Activated T-cell treated with anti-CD3 and anti-CD28 coated beads, Interleukin-2, amount 50 U/mL, for 24 hours (primary cell): ENCODE measurements around the gene ASIC1.
A peak's percentile ranks its signal among the peaks of the same experiment; 100 is the strongest.

Source experiments
- DNase-seq: peaks from one replicate; pipeline ENCODE4 v3.0.0-alpha.2; 2020
- H3K27ac Mint-ChIP-seq: 2 replicates; pipeline ENCODE4 v1.8.0; 2020; ENCODE audit warnings: mild to moderate bottlenecking, mixed read lengths
- H3K27me3 Mint-ChIP-seq: 2 replicates; pipeline ENCODE4 v1.8.0; 2020; ENCODE audit warnings: mixed read lengths
- H3K36me3 Mint-ChIP-seq: 2 replicates; pipeline ENCODE4 v1.8.0; 2020; ENCODE audit warnings: low read depth, mixed read lengths
- H3K4me1 Mint-ChIP-seq: 2 replicates; pipeline ENCODE4 v1.8.0; 2020; ENCODE audit warnings: low read depth, mixed read lengths
- H3K4me3 Mint-ChIP-seq: 2 replicates; pipeline ENCODE4 v1.8.0; 2020; ENCODE audit warnings: mild to moderate bottlenecking, moderate library complexity, mixed read lengths
- H3K9me3 Mint-ChIP-seq: 2 replicates; pipeline ENCODE4 v1.8.0; 2020; ENCODE audit warnings: mixed read lengths

ASIC1 gene

GRCh38 chr12:50110127-50110761 lies 52.8 kb downstream of the ASIC1 start:
- no peak for DNase-seq
- Mint-ChIP-seq H3K27ac (peak overlapping the region; percentile 55), H3K9me3 (no peaks in the 10 kb centered on the region), H3K4me1 (peaks cover 24% of the 10 kb centered on the region), H3K36me3 (peaks cover 17% of the 10 kb centered on the region), H3K4me3 (peak overlapping the region; percentile 27), H3K27me3 (no peaks in the 10 kb centered on the region)

- H3K4me3 Mint-ChIP-seq: peak overlapping the region; percentile 99
- peaks cover 23% of the 10 kb centered on the region for H3K36me3 Mint-ChIP-seq
- no peaks in the 10 kb centered on the region for H3K27me3 Mint-ChIP-seq
- no peaks in the 10 kb centered on the region for H3K9me3 Mint-ChIP-seq
- H3K4me1 Mint-ChIP-seq: peaks cover 30% of the 10 kb centered on the region
- DNase-seq: peak; percentile 39
- peak overlapping the region; percentile 99 for H3K27ac Mint-ChIP-seq
Observed at GRCh38 chr12:50110762-50111351, 53.5 kb downstream of the ASIC1 start.

GRCh38 chr12:50111395-50111692 lies 53.9 kb downstream of the ASIC1 start:
- Mint-ChIP-seq H3K4me3 (peak overlapping the region; percentile 99), H3K27me3 (no peaks in the 10 kb centered on the region), H3K4me1 (peaks cover 35% of the 10 kb centered on the region), H3K9me3 (no peaks in the 10 kb centered on the region), H3K27ac (peak overlapping the region; percentile 99), H3K36me3 (peaks cover 27% of the 10 kb centered on the region)
- no peak for DNase-seq

- DNase-seq: peak; percentile 99
- Mint-ChIP-seq H3K27me3 (no peaks in the 10 kb centered on the region), H3K9me3 (no peaks in the 10 kb centered on the region), H3K4me3 (peak within 1 kb of the TSS; percentile 99), H3K36me3 (peaks cover 33% of the 10 kb centered on the region), H3K4me1 (peaks cover 41% of the 10 kb centered on the region), H3K27ac (peak within 1 kb of the TSS; percentile 99)
Observed at GRCh38 chr12:50111693-50112455, 54.5 kb downstream of the ASIC1 start, which contains the start of gene COX14. Gene COX14 (plus strand): TSS chr12:50112236. CDS start chr12:50120044, 7,808 bp downstream.

- H3K4me3 Mint-ChIP-seq: peak overlapping the region; percentile 99
- peak overlapping the region; percentile 99 for H3K27ac Mint-ChIP-seq
- peaks cover 38% of the 10 kb centered on the region for H3K36me3 Mint-ChIP-seq
- H3K27me3 Mint-ChIP-seq: no peaks in the 10 kb centered on the region
- peaks cover 45% of the 10 kb centered on the region for H3K4me1 Mint-ChIP-seq
- no peak for DNase-seq
- no peaks in the 10 kb centered on the region for H3K9me3 Mint-ChIP-seq
Observed at GRCh38 chr12:50112456-50113218, 55.2 kb downstream of the ASIC1 start.

GRCh38 chr12:50117057-50117622 lies 59.7 kb downstream of the ASIC1 start:
- peak; percentile 12 for DNase-seq
- no peaks in the 10 kb centered on the region for H3K27me3 Mint-ChIP-seq
- H3K27ac Mint-ChIP-seq: peak overlapping the region; percentile 81
- H3K4me1 Mint-ChIP-seq: peaks cover 43% of the 10 kb centered on the region
- peaks cover 75% of the 10 kb centered on the region for H3K36me3 Mint-ChIP-seq
- no peaks in the 10 kb centered on the region for H3K9me3 Mint-ChIP-seq
- no peak overlapping the region for H3K4me3 Mint-ChIP-seq

GRCh38 chr12:50119387-50119786 lies 62.0 kb downstream of the ASIC1 start:
- peaks cover 83% of the 10 kb centered on the region for H3K36me3 Mint-ChIP-seq
- H3K4me3 Mint-ChIP-seq: no peak overlapping the region
- no peak for DNase-seq
- no peaks in the 10 kb centered on the region for H3K27me3 Mint-ChIP-seq
- peaks cover 37% of the 10 kb centered on the region for H3K4me1 Mint-ChIP-seq
- no peaks in the 10 kb centered on the region for H3K9me3 Mint-ChIP-seq
- no peak overlapping the region for H3K27ac Mint-ChIP-seq

- H3K4me3 Mint-ChIP-seq: no peak overlapping the region
- H3K36me3 Mint-ChIP-seq: peaks cover 90% of the 10 kb centered on the region
- peaks cover 41% of the 10 kb centered on the region for H3K4me1 Mint-ChIP-seq
- H3K27ac Mint-ChIP-seq: peak overlapping the region; percentile 24
- DNase-seq: no peak
- no peaks in the 10 kb centered on the region for H3K9me3 Mint-ChIP-seq
- H3K27me3 Mint-ChIP-seq: no peaks in the 10 kb centered on the region
Observed at GRCh38 chr12:50120521-50120920, 63.1 kb downstream of the ASIC1 start.

GRCh38 chr12:50120953-50121352 lies 63.6 kb downstream of the ASIC1 start:
- peaks cover 90% of the 10 kb centered on the region for H3K36me3 Mint-ChIP-seq
- no peak overlapping the region for H3K4me3 Mint-ChIP-seq
- no peaks in the 10 kb centered on the region for H3K27me3 Mint-ChIP-seq
- H3K4me1 Mint-ChIP-seq: peaks cover 41% of the 10 kb centered on the region
- no peaks in the 10 kb centered on the region for H3K9me3 Mint-ChIP-seq
- no peak for DNase-seq
- peak overlapping the region; percentile 24 for H3K27ac Mint-ChIP-seq

GRCh38 chr12:50121641-50122040 lies 64.2 kb downstream of the ASIC1 start:
- peaks cover 89% of the 10 kb centered on the region for H3K36me3 Mint-ChIP-seq
- DNase-seq: no peak
- no peaks in the 10 kb centered on the region for H3K9me3 Mint-ChIP-seq
- H3K27me3 Mint-ChIP-seq: no peaks in the 10 kb centered on the region
- H3K4me3 Mint-ChIP-seq: no peak overlapping the region
- H3K27ac Mint-ChIP-seq: peak overlapping the region; percentile 45
- H3K4me1 Mint-ChIP-seq: peaks cover 36% of the 10 kb centered on the region

- no peaks in the 10 kb centered on the region for H3K27me3 Mint-ChIP-seq
- peaks cover 32% of the 10 kb centered on the region for H3K4me1 Mint-ChIP-seq
- DNase-seq: no peak
- no peak overlapping the region for H3K4me3 Mint-ChIP-seq
- H3K9me3 Mint-ChIP-seq: no peaks in the 10 kb centered on the region
- H3K27ac Mint-ChIP-seq: peak overlapping the region; percentile 34
- peaks cover 94% of the 10 kb centered on the region for H3K36me3 Mint-ChIP-seq
Observed at GRCh38 chr12:50123203-50123602, 65.8 kb downstream of the ASIC1 start.

- DNase-seq: no peak
- peaks cover 94% of the 10 kb centered on the region for H3K36me3 Mint-ChIP-seq
- no peak overlapping the region for H3K4me3 Mint-ChIP-seq
- no peaks in the 10 kb centered on the region for H3K27me3 Mint-ChIP-seq
- peaks cover 31% of the 10 kb centered on the region for H3K4me1 Mint-ChIP-seq
- no peaks in the 10 kb centered on the region for H3K9me3 Mint-ChIP-seq
- peak overlapping the region; percentile 9 for H3K27ac Mint-ChIP-seq
Observed at GRCh38 chr12:50127546-50127945, 70.2 kb downstream of the ASIC1 start.

- no peak overlapping the region for H3K27ac Mint-ChIP-seq
Observed at GRCh38 chr12:50129290-50129689, 71.9 kb downstream of the ASIC1 start.

GRCh38 chr12:50132505-50133135 lies 75.2 kb downstream of the ASIC1 start:
- peak overlapping the region; percentile 60 for H3K27ac Mint-ChIP-seq

More at GRCh38 chr12:50129290-50129689, 71.9 kb downstream of the ASIC1 start:
- no peaks in the 10 kb centered on the region for H3K27me3 Mint-ChIP-seq
- H3K4me1 Mint-ChIP-seq: peaks cover 32% of the 10 kb centered on the region
- H3K36me3 Mint-ChIP-seq: peaks cover 93% of the 10 kb centered on the region
- no peak overlapping the region for H3K4me3 Mint-ChIP-seq
- no peak for DNase-seq
- no peaks in the 10 kb centered on the region for H3K9me3 Mint-ChIP-seq

More at GRCh38 chr12:50132505-50133135, 75.2 kb downstream of the ASIC1 start:
- Mint-ChIP-seq H3K36me3 (peaks cover 89% of the 10 kb centered on the region), H3K4me1 (peaks cover 15% of the 10 kb centered on the region), H3K4me3 (no peak overlapping the region), H3K27me3 (no peaks in the 10 kb centered on the region), H3K9me3 (no peaks in the 10 kb centered on the region)
- DNase-seq: no peak
